Measurements from ENCODE around the gene ZNF683. TPM values are rescaled to one million over a fixed set of nuclear protein-coding genes. Genes with fewer than 3 reads are reported as not detected.

The ZNF683 gene
- total RNA-seq, 1 experiment from 2014 or later = not detected

DNA sequence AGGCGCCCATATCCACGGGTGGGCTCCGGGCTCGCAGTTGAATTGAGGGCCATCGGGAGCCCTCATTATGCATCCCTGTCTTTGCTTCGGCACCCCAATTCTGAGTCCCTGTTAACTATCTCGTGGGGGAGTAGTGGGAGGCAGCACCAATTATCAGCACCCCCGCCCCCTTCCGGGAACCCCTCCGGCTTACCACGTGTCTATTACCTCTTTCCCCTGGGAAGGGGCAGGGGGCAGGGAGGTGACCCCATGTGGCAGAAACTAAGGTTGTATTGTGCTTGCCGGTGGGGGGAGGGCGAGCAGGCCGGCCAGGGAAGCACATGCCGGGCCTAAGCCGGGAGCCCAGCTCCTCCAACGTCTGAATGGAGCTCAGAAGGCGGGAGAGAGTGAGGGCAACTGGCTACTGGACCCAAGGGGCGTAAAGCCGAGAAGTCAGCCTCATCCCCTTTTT is 39.1 kb upstream of the ZNF683 start:
- H3K79me2 ChIP-seq (ENCODE audit: low read length) = no peaks in the 10 kb centered on the region
- DNase-seq (no peak), ATAC-seq (no peak)
- no peak overlapping the region for H3K27ac ChIP-seq (ENCODE audit: low read length)
- H3K4me3 ChIP-seq (ENCODE audit: low read length) = no peak overlapping the region
- ChIA-PET CTCF (no interaction called here), POLR2A (ENCODE audit: unreplicated experiment) (no interaction called here)
- H3K27me3 ChIP-seq (ENCODE audit: low read length) = peaks cover 37% of the 10 kb centered on the region
- H3K9me3 ChIP-seq (ENCODE audit: low read length) = no peaks in the 10 kb centered on the region
- H3F3A ChIP-seq (ENCODE audit: low read length, unreplicated experiment) = no peaks in the 10 kb centered on the region
- TF ChIP-seq EZH2phosphoT487 (IDR thresholded peaks at IDR 0.05; ENCODE audit: borderline replicate concordance, low read length) (no peak), EZH2 (IDR thresholded peaks at IDR 0.05; ENCODE audit: low read length, unreplicated experiment) (no peak)
- TF ChIP-seq, protein P1, sequence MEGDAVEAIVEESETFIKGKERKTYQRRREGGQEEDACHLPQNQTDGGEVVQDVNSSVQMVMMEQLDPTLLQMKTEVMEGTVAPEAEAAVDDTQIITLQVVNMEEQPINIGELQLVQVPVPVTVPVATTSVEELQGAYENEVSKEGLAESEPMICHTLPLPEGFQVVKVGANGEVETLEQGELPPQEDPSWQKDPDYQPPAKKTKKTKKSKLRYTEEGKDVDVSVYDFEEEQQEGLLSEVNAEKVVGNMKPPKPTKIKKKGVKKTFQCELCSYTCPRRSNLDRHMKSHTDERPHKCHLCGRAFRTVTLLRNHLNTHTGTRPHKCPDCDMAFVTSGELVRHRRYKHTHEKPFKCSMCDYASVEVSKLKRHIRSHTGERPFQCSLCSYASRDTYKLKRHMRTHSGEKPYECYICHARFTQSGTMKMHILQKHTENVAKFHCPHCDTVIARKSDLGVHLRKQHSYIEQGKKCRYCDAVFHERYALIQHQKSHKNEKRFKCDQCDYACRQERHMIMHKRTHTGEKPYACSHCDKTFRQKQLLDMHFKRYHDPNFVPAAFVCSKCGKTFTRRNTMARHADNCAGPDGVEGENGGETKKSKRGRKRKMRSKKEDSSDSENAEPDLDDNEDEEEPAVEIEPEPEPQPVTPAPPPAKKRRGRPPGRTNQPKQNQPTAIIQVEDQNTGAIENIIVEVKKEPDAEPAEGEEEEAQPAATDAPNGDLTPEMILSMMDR (conservative IDR thresholded peaks at IDR 0.05; ENCODE audit: low read depth, low read length) = no peak
- BruUV-seq (replicated peaks) = no TSS peak
- H2AFZ ChIP-seq (ENCODE audit: low read length) = no peak overlapping the region
- no peaks in the 10 kb centered on the region for H3K4me1 ChIP-seq (ENCODE audit: insufficient read depth, low read length)
- H3K4me2 ChIP-seq (ENCODE audit: low read length) = no peak overlapping the region
- intact Hi-C loops (cut with micrococcal nuclease) = loop anchor here (10.0 kb wide), 1 partner anchor 307 kb away; no protein-coding TSS in a partner anchor
- no peak overlapping the region for H3K9ac ChIP-seq (ENCODE audit: low read length)
- H4K20me1 ChIP-seq (ENCODE audit: low read length) = no peaks in the 10 kb centered on the region
- H3K9me2 ChIP-seq (replicated peaks; ENCODE audit: low read length) = no peaks in the 10 kb centered on the region
- H3K36me3 ChIP-seq (ENCODE audit: low read depth, low read length) = no peaks in the 10 kb centered on the region

DNA sequence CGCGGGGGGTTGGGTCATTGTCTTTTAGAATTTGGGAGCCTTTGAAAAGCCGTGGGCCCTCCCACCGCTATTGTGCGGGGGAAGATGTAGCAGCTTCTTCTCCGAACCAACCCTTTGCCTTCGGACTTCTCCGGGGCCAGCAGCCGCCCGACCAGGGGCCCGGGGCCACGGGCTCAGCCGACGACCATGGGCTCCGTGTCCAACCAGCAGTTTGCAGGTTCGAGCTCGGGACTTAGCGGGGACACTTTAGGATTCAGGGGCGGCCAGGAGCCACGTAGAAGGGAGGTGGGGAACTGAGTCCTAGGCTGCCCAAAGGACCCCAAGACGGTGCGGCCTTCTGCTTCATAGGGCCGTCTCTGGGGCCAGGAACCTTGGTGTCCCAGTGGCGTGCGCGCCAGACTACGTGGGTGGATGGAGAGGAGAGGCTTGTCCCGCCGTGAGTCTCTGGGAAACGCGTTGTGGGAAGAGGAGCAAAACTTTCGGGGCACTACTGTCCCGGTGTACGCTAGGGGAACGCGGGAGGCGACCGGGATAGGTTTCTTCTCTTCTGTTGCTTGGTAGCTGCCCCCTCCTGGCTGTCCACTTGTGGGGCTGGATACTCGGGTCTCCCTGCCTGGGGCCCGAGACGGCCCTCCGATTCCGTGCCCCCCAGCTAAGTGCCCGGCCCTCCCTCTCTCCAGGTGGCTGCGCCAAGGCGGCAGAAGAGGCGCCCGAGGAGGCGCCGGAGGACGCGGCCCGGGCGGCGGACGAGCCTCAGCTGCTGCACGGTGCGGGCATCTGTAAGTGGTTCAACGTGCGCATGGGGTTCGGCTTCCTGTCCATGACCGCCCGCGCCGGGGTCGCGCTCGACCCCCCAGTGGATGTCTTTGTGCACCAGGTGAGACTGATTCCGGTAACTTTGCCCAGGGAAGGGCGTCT is 38.4 kb upstream of the ZNF683 start, which contains the start of gene LIN28A:
LIN28A (plus strand) TSS at position 112 of the 918 bp plus-strand sequence; CDS start at position 187, 75 bp downstream.
- H3K4me3 ChIP-seq (ENCODE audit: low read length) = no peak within 1 kb of the TSS
- no TSS peak for BruUV-seq (replicated peaks)
- H3K27ac ChIP-seq (ENCODE audit: low read length) = no peak within 1 kb of the TSS
- ChIA-PET CTCF (no interaction called here), POLR2A (ENCODE audit: unreplicated experiment) (no interaction called here)
- no peak within 1 kb of the TSS for H3K9ac ChIP-seq (ENCODE audit: low read length)
- DNase-seq = no peak
- H3K9me3 ChIP-seq (ENCODE audit: low read length) = no peaks in the 10 kb centered on the region
- no peaks in the 10 kb centered on the region for H4K20me1 ChIP-seq (ENCODE audit: low read length)
- TF ChIP-seq, protein P1 (conservative IDR thresholded peaks at IDR 0.05; ENCODE audit: low read depth, low read length) = no peak
- TF ChIP-seq EZH2 (IDR thresholded peaks at IDR 0.05; ENCODE audit: low read length, unreplicated experiment) (no peak), EZH2phosphoT487 (IDR thresholded peaks at IDR 0.05; ENCODE audit: borderline replicate concordance, low read length) (no peak)
- H3F3A ChIP-seq (ENCODE audit: low read length, unreplicated experiment) = no peaks in the 10 kb centered on the region
- H3K36me3 ChIP-seq (ENCODE audit: low read depth, low read length) = no peaks in the 10 kb centered on the region
- no peak within 1 kb of the TSS for H2AFZ ChIP-seq (ENCODE audit: low read length)
- H3K27me3 ChIP-seq (ENCODE audit: low read length) = peaks cover 37% of the 10 kb centered on the region
- ATAC-seq = no peak
- intact Hi-C loops (cut with micrococcal nuclease) = loop anchor here (10.0 kb wide), 1 partner anchor 306 kb away; no protein-coding TSS in a partner anchor
- H3K79me2 ChIP-seq (ENCODE audit: low read length) = no peaks in the 10 kb centered on the region
- no peaks in the 10 kb centered on the region for H3K9me2 ChIP-seq (replicated peaks; ENCODE audit: low read length)
- no peak within 1 kb of the TSS for H3K4me2 ChIP-seq (ENCODE audit: low read length)
- H3K4me1 ChIP-seq (ENCODE audit: insufficient read depth, low read length) = peaks cover 5% of the 10 kb centered on the region; the same call in 1 of the 2 replicates

Data from PC-3 (cell line).